Measurements from ENCODE around the gene ZNF808.

DNA sequence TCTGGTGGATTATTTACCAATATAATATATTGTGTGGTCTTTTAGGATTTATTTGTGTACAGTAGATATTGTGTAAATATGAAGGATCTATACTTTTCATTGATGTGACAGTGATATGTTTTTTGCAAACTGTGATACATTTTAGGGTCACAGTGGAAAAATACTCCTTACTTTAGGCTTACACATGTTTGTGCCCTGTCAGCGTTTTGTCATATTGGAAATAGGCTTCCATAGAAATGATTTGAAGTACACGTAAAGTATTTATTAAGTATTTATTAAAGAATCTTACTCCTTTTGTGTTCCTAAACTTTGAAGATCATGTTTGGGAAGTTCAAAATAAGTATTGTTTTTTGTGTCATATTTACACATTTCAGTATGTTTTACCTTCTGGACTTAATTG, 5.0 kb downstream of the ZNF808 start:
- no peak for TF ChIP-seq POLR2A (IDR thresholded peaks at IDR 0.05)
- TF ChIP-seq, protein P1, sequence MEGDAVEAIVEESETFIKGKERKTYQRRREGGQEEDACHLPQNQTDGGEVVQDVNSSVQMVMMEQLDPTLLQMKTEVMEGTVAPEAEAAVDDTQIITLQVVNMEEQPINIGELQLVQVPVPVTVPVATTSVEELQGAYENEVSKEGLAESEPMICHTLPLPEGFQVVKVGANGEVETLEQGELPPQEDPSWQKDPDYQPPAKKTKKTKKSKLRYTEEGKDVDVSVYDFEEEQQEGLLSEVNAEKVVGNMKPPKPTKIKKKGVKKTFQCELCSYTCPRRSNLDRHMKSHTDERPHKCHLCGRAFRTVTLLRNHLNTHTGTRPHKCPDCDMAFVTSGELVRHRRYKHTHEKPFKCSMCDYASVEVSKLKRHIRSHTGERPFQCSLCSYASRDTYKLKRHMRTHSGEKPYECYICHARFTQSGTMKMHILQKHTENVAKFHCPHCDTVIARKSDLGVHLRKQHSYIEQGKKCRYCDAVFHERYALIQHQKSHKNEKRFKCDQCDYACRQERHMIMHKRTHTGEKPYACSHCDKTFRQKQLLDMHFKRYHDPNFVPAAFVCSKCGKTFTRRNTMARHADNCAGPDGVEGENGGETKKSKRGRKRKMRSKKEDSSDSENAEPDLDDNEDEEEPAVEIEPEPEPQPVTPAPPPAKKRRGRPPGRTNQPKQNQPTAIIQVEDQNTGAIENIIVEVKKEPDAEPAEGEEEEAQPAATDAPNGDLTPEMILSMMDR (IDR thresholded peaks at IDR 0.05) = no peak
- no peak for TF ChIP-seq POLR2AphosphoS5 (IDR thresholded peaks at IDR 0.05)

All from prostate gland (tissue), 2 donors.